GM21619 (cell line): ENCODE data around the gene GNG12.
A peak's percentile ranks its signal among the peaks of the same experiment; 100 is the strongest.

Experiments
- ATAC-seq: cut with Tn5 transposase; IDR thresholded peaks from one replicate; pipeline ENCODE4 v1.9.1; 2021; ENCODE audit not compliant: unreplicated experiment

GNG12 gene

DNA sequence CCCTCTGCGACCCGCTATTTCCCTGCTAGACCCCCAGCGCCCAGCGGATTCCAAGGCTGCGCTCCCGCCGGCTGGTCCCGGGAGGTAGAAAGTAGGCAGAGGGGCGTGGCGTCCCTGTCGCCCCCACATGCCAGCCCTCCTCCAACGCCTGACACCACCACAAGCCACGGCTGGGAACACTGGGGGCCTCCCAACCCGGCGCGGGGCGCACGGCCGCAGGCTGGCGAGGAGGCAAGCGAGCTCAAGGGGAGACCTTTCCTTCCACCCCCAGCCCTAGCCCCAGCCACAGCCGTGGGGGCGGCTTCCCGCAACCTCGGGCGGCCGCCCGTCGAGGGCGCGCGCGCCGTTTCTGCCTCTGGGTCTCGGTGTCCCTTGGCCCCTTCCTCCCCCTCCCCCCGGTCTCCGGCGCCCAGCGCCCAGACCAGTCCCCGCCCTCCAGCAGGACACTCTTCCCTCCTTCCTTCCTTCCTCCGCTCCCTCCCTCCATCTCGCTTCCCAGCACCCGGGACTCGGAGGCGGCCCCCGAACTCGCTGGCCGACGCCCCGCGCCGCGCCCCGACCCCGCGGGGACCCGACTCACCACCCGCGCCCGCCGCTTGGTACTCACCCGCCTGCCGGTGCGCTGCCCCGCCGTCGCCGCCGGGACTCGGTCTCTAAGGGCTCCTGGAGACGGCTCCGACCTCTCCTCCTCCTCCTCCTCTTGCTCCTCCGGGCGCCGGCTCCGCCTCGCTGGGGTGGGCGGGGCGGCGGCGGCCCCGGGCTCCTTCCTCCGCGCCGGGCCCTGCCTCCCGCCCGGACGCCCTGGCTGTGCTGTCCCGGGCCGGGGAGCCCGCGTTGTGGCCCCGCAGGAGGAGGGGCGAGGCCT lies at the start of gene GNG12:
GNG12 (minus strand) TSS at position 731 of the 865 bp plus-strand sequence. CDS start 125,781 bp downstream, outside the sequence.
- peak; percentile 59 for ATAC-seq

DNA sequence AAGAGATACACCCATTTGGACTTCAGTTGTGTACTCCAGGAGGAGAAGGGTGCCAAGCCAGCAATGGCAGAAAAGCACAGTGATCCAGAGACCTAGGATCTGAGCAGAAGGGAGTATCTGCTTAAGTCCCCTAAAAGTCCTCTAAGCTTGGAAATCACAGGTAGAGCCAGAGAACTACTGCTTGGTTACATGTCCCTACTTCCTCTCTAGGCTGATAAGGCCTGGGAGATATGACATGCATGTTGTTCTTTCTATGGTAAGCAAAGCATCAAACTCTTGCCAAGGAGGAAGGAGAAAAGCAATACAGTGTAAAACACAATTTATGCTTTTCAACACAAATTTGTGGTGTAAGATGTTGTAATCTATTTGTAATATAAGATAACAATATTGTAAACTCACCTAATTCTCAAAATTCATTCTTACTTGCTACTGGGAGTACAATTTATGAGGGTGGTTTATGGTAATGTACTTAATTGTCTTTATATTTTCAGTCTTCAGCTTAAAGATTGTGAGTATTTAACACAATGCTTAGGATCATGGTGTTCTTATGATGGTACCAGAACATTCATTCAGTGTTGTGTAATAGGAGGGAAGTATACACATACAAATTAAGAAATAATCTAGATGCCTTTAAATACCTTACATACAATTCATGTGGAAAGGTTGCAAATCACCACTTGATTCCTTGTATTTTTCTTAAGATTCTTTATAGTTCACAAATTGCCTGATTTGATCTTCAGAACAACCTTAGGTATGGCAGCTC lies 49.1 kb upstream of the GNG12 start:
- no peak for ATAC-seq

DNA sequence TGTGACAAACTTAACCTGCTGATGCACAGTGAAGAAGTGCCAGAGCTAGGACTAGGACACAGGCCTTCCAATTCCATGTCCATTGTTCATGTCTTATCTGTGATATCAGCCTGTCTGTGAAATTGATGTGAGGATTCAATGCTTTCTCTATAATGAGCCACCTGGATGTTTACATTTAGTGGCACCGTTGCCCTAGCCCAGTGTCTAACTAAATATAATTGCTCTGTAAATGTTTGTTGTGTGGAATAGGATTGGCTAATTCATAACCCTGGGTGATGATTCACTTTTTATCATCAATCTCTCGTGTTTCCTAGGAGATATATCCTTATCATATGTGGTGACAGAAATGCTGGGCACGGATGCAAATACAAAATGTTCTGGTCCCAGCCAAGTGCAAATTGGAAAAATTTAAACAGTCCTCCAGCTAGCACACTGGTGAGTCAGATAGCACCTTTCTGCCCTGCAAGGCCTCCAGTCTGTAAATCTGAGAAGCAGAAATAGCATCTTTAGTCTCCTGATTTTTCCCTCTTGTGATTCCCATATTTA lies 46.9 kb upstream of the GNG12 start:
- ATAC-seq = no peak

DNA sequence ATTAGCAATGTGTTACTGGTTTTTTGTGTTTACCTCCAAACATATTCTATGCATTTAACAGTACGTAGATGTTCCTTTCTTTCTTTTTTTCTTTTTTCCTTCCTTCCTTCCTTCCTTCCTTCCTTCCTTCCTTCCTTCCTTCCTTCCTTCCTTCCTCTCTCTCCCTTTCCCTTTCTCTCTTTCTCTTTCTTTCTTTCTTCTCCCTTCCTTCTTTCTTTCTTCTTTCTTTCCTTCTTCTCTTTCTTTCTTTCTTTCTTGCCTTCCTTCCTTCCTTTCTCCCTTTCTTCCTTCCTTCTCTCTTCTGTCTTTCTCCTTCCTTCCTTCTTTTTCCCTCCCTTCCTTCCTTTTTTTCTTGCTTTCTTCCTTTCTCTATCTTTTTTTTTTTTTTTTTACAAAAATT lies 46.2 kb upstream of the GNG12 start:
- ATAC-seq = no peak

DNA sequence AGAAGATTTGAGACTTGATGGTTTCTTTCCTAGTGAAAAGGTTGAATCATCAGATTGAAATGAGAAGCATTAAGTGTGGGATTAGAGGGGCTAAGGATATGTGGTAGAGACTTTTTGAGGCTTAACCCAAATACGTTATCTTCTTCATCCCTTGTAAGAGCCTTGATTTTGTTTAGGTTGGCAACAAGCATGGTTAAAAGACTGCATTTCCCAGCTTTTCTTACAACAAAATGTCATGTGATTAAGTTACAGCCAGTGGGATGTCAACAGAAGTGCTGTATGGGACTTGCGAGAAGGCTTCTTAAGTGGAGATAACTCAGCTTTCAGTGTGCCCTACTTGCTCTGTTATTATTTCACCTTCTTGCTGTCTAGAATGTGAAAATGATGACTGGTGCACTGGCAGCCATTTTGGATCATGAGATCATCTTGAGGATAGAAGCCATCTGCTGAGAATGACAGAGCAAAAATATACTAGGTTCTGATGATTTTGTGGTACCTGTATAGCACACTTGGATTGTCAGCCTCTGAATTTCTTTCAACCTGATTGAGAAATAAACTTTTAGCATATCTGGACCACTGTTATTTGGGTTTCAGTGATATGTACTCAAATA lies 41.3 kb upstream of the GNG12 start:
- ATAC-seq = no peak

DNA sequence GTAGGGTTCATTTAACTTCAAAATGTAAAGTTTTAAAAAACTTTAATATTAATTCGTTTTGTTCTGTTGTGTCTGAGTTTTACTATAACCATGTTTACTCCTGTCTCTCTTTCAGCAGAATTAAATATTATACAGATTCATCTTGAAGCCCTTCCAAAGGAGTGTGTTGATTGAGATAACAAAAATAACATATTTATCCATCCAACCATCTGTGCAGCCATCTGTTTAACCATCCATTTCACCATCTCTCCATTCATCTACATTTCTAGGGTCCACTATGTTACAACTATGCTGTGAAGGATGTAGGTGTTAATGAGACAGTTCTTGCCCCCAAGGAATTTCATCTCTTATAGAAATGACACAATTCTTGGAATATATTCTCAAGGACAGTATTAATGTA lies 36.0 kb upstream of the GNG12 start:
- no peak for ATAC-seq

DNA sequence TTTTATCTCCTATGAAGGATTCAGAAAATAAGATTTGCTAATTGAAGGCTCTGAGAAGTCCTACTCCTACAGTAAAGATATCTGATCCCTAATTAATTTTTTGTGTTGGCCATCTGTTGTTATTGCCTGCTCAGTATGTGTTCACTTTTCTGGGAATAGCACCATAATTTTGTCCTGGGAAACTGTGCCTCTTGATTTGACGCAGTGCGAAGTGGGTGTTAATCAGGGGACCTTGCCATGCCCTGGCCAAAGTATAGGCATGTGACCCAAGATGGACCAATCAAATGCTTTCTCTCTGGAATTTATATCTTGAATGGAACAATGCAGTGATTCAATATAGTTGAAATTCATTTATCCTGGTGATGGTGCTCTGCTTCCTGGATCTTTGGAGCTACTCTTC lies 30.4 kb upstream of the GNG12 start:
- no peak for ATAC-seq

DNA sequence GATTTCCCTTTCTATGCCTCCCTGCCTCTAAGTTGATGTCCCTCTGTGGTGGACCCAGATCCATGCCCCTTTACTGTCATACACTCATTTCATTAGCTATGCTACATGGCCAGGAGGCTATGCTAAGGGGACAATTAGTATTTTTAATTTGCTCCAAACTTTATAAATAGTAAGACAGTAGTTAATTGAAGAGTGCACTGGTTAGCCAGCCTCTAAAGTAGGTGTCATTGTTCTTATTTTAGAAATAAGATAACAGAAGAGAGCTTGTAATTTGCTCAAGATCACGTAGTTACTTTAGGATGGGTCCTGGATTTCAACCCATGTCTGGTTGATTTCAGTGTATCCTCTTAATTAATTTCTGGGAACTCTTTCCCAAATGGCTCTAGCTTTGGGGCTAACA lies 29.4 kb upstream of the GNG12 start:
- no peak for ATAC-seq

DNA sequence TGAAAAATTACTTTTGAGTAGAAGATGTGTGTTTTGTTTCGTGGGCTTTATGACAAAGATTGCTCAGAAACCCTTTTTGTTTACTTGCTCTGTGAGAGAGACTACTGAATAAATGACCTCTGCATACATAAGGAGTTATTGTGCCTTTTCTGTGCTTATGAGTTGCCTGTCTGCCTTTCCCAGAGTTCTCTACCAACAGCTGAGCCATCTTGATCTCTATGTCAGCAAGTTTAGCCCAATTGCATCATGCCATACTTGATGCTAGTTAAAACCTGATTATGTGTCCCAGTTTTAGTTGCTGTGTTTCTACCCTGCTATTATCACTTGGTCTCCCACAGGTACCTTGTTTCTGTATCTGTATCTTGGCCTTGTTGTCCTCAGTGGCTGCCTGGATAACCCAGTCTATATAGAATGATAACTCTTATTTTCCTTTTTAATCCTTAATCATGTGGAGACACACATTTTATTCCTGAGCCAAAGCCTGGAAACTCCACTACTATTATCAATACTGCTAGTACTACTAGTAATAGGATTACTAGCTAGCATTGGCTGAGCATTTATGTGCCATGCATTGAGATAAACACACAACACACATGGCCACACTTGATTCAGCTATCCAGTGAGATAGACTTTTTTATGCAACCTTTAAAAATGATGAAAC lies 28.7 kb upstream of the GNG12 start:
- ATAC-seq = no peak

DNA sequence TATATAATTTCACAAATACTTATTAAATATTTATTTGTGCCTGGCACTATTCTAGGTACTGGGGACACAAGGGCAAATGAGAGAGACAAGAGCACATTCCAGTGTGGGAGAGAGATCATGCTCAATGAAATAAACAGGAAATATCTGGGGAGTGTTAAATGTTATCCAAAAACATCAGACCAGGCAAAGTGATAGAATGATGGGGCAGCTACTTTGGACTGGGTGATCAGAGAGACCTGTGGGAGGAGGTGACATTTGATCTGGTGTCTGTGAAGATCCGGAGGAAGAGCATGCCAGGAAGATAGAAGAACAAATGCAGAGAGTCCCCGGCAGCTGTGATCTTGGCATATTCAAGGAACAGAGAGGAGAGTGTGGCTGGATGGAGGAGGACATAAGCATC lies 27.5 kb upstream of the GNG12 start:
- ATAC-seq = no peak

DNA sequence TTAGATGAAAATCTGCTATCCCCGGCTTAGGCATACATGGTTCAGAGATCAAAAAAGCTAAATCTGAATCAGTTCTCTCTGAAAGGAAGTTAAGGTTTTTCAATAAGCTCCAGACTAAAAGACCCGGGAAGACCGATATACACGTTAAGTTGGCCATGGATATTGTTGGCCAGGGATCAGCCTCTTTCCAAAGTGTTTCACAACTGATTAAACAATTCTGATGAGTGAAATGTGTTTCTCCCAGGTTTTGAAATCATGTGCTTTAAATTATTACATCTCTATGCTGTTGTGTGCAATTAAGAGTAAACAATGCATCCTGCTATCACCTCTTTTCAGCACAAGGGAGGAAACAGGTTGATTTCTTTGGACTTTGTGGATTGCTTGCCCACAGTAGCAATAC lies 23.7 kb upstream of the GNG12 start:
- no peak for ATAC-seq

DNA sequence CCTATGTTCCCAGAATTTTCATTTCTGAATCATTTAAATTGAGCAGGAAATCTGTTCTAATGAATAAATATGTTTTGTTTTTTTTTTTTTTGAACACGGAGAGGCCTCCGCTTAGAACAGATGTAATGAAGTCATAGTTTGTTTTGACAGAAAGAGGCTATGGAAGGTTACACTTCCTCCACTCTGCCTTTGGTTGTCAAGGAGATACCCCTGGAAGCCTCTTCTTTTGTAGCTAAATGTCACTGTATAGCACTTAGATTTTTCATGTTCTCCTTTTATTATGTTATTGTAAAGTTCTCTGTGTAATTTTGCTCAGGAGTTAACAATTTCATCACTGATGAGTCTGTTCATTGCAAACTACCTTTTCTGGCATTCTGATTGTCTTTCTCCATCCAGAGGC lies 22.7 kb upstream of the GNG12 start:
- no peak for ATAC-seq

DNA sequence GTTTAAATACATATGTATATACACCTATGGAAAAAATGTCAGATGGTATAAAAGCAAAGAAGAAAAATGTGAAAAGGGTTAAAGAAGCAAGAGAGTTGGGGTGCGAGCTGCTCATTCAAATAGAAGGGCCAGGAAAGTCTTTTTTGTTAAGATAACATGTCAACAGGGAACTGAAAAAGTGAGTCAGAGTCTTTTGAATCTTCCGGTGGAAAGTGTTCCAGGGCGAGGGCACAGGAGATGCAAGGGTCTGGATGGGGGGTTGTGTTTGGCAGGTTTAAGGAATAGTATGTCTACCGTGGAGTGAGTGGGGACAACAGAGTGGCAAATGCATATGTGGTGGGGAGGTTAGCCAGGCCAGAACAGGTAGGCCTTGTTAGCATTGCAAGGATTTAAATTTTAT lies 22.2 kb upstream of the GNG12 start:
- ATAC-seq = no peak

DNA sequence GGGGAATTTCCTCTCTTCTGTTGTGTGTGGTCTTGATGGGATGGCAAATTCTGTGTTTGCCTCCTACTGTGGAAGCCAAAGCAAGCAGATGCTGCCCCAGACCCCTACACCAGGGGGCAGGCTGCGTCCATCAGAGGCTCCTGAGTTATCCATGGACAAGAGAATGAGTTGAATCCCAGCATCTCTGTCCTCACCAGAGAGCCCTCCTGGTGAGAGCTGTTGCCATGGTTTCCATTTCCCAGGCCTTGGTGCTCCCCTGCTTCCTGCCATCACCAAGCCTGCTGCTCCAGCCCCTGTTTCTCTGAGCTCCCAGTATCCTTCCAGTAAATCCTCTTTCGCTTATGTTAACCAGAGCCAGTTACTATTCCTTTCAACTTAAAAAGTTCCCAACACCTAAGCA lies 20.4 kb upstream of the GNG12 start:
- no peak for ATAC-seq

DNA sequence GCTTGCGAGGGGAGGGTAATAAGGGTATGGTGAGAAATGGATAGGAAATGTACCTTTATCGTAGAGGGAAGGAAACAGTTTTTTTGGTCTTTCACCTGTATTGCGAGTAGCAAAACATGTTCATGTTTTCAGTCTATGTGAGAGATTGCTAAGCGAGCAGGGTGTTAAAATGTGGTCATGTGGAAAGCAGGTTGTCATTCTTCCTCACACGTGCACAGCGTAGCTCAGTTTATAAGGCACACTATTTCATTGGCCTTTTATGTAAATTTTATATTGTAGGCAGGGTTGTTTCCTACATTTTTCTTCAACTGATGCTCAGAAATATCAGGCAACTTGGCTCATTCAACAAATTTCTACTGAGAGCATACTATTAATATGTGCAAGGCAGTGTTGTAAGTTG lies 18.5 kb upstream of the GNG12 start:
- no peak for ATAC-seq

DNA sequence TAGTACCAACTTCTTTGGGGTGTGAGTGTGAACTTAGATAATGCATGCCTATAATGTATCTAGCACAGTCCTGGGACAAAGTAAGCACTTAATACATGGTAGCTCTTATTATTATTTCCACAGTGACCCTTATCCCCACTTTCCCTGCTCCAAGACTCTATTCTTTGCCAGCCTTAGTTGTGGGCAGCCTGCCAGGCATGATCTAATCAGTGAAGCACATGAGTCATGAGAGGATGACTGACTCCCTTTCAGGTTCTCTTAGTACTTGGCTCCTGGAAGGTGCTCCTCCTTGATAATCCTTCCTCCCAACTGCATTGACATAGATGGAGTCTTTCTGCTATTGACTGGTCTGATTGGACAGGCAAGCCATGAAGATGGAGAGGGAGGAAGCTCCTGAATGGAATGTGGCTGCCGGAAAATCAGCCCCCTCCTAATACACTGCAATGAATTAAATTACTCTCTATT lies 17.4 kb upstream of the GNG12 start:
- ATAC-seq = no peak

DNA sequence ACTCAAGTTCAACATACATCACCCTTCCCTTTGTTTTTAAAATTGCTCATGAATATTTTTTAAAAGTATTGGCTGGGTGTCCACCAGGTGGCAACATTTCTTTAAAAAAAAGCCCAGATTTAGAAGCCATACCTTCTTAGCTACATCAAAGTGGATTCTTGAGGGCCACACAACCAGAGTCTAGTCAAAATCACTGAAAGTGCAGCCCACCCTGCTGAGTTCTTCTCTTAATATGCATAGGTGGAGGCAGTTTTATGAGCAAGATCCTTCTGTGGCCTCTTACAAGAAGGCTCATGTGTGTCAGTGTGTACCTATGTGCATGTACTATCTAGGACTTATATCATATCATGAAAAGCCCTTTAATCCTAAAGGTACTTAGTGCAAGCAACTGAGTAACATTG lies 16.9 kb upstream of the GNG12 start:
- no peak for ATAC-seq

DNA sequence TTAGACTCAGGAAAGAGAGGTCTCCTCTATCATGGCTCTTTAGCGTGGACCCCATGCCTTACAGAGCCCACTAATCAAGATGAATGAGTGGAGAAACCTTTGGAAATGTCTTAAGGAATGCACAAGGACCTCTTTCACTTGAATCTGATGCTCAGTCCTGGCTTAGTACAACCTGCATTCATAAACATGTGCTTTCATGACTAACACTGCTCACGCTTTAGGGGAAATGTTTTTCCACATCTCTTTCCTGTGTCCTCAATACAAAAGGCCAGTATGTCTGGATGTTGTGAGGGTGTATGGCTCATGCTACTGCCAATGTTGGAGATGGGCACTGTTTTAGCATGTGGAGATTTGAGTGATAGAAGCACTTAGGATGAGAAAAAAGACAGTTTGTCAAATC lies 14.2 kb upstream of the GNG12 start:
- no peak for ATAC-seq

DNA sequence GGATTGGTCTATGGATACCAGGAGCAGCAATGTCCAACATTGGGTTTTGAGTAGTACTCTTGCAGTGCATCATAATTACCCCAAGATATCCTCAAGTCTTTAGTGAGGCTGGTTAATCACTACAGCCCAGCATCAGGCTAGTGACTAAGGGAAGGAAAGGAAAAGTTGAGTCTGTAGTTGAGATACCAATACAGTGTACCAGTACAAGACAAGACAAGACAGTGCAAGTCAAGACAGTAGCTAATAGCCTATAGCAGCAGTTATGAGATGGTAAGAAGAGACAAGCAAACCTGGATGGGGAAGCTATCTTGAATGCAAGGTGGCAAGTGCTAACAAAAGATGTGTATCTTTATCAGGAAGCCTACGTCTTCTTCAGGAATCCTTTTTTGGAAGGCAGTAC lies 13.3 kb upstream of the GNG12 start:
- no peak for ATAC-seq

DNA sequence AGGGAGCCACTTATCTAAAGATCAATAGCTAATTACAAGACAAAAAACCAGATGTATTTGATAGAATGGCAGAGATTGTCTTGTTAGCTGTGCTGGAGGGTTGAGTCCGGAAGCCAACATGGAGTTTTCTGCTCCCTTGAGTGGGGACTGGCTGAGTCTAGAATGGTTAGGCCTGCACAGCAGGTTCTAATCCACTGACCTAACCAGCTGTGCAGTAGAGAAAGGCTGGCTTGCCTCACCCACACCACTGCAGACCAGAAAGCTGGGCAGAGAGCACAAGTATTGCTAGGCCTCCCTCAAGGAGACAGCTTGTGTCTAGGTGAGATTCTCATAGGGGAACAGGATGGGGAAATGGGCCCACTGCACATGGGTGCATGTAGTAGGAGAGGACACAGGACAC lies 11.7 kb upstream of the GNG12 start:
- no peak for ATAC-seq

DNA sequence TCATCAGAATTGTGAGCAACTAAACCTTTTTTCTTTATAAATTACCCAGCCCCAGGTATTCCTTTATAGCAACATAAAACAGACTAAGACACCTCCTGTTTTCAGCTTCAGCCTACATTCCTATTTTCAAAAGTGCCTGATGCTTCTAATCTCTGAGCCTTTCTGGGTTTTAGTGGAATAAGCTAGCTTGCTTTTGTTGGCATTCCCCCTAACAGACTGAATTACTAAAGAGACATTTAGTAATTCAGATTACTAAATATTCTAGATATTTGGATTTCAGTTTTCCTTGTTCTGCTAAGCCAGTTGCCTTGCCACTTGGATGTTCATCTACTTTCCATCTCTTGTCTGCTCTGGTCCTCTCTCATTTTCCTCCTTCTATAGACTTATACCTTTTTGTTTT lies 10.5 kb upstream of the GNG12 start:
- no peak for ATAC-seq
